GM12878 (cell line): ENCODE data around the gene ARHGAP26.

Source experiments
- BHLHE40 ChIP-seq, 2 experiments: fragments of 450-650 bp in 1 of 2; IDR thresholded peaks; 2 replicates each; pipeline ENCODE4 v1.6.1; 2011 to 2017; ENCODE audit warnings: low read depth in 2 of 2, borderline replicate concordance in 1 of 2, improper control_type of control experiment in 1 of 2, low read length in 1 of 2, mild to moderate bottlenecking in 1 of 2
- RFX5 ChIP-seq: IDR thresholded peaks from 2 replicates; pipeline ENCODE4 v1.6.1; 2011; ENCODE audit warnings: low read depth, low read length, improper control_type of control experiment
- TARDBP ChIP-seq: IDR thresholded peaks from 2 replicates; pipeline ENCODE4 v1.6.1; 2016; ENCODE audit warnings: borderline replicate concordance
- TF ChIP-seq, protein P1 (sequence below), 3 experiments: IDR thresholded peaks in 2 of 3; conservative IDR thresholded peaks in 1 of 3; 2 replicates each; pipeline ENCODE4 v1.5.1; 2011; ENCODE audit warnings: low read depth in 3 of 3, low read length in 3 of 3, mild to moderate bottlenecking in 3 of 3, control low read depth in 2 of 3, moderate library complexity in 2 of 3, inconsistent platforms in 1 of 3, mixed read lengths in 1 of 3; ENCODE audit not compliant: control insufficient read depth in 2 of 3, insufficient read depth in 1 of 3; ENCODE audit errors: extremely low read depth in 1 of 3
- TF ChIP-seq, protein P2 (sequence below): IDR thresholded peaks from 2 replicates; pipeline ENCODE4 v1.6.1; 2011; ENCODE audit warnings: mild to moderate bottlenecking, low read depth, low read length, moderate library complexity; ENCODE audit not compliant: insufficient replicate concordance

DNA sequence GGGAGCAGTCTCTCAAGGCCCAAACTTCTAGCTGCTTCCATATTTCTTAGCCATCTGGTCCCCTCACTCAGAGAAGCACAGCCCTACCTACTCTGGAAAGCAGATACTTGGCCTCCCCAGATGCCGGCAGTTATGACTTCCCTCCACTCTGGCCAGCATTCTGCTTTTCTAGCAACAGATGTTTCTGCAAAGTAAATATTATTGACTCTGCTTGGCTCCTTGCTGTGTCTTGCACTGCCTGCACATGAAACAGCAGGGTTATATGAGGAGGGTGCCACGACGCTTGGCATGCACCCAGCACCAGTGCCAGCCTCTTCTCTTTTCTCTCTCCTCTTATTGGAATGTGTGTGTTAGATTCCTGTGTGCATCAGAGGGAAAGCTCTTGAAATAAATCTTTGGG, 99.7 kb downstream of the ARHGAP26 start:
- TF ChIP-seq, protein P1, sequence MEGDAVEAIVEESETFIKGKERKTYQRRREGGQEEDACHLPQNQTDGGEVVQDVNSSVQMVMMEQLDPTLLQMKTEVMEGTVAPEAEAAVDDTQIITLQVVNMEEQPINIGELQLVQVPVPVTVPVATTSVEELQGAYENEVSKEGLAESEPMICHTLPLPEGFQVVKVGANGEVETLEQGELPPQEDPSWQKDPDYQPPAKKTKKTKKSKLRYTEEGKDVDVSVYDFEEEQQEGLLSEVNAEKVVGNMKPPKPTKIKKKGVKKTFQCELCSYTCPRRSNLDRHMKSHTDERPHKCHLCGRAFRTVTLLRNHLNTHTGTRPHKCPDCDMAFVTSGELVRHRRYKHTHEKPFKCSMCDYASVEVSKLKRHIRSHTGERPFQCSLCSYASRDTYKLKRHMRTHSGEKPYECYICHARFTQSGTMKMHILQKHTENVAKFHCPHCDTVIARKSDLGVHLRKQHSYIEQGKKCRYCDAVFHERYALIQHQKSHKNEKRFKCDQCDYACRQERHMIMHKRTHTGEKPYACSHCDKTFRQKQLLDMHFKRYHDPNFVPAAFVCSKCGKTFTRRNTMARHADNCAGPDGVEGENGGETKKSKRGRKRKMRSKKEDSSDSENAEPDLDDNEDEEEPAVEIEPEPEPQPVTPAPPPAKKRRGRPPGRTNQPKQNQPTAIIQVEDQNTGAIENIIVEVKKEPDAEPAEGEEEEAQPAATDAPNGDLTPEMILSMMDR (IDR thresholded peaks at IDR 0.05 in 2 of 3, conservative IDR thresholded peaks at IDR 0.05 in 1 of 3; ENCODE audit: control insufficient read depth in 2 of 3, extremely low read depth in 1 of 3, insufficient read depth in 1 of 3, low read depth in 3 of 3, low read length in 3 of 3): no peak
- TF ChIP-seq TARDBP (no peak), RFX5 (no peak), BHLHE40 (IDR thresholded peaks at IDR 0.05; ENCODE audit: borderline replicate concordance in 1 of 2, low read depth in 2 of 2, low read length in 1 of 2) (no peak)
- TF ChIP-seq, protein P2, sequence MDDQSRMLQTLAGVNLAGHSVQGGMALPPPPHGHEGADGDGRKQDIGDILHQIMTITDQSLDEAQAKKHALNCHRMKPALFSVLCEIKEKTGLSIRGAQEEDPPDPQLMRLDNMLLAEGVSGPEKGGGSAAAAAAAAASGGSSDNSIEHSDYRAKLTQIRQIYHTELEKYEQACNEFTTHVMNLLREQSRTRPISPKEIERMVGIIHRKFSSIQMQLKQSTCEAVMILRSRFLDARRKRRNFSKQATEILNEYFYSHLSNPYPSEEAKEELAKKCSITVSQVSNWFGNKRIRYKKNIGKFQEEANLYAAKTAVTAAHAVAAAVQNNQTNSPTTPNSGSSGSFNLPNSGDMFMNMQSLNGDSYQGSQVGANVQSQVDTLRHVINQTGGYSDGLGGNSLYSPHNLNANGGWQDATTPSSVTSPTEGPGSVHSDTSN: no peak
